ENCODE data around the gene FHIP2A.

FHIP2A gene

DNA sequence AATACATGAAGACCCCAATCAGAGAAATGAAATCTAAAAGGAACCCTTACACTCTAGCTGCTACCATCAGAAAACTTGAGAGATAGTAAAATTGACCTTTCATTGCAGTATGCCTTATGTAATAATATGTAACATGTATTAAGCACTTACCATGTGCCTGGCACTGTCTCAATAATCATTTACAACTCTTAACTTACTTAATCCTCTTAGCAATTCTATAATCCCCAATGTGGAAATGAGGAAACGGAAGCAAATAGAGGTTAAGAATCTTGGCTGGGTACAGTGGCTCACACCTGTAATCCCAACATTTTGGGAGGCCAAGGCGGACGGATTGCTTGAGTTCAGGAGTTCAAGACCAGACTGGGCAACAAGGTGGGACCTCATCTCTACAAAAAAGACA lies 29.8 kb upstream of the FHIP2A start (continued):
- TF ChIP-seq, protein P1, sequence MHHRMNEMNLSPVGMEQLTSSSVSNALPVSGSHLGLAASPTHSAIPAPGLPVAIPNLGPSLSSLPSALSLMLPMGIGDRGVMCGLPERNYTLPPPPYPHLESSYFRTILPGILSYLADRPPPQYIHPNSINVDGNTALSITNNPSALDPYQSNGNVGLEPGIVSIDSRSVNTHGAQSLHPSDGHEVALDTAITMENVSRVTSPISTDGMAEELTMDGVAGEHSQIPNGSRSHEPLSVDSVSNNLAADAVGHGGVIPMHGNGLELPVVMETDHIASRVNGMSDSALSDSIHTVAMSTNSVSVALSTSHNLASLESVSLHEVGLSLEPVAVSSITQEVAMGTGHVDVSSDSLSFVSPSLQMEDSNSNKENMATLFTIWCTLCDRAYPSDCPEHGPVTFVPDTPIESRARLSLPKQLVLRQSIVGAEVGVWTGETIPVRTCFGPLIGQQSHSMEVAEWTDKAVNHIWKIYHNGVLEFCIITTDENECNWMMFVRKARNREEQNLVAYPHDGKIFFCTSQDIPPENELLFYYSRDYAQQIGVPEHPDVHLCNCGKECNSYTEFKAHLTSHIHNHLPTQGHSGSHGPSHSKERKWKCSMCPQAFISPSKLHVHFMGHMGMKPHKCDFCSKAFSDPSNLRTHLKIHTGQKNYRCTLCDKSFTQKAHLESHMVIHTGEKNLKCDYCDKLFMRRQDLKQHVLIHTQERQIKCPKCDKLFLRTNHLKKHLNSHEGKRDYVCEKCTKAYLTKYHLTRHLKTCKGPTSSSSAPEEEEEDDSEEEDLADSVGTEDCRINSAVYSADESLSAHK (tag by site-specific recombination; IDR thresholded peaks at IDR 0.05): no peak
- TF ChIP-seq ZNF214 (tag by site-specific recombination; IDR thresholded peaks at IDR 0.05; ENCODE audit: borderline replicate concordance): no peak

DNA sequence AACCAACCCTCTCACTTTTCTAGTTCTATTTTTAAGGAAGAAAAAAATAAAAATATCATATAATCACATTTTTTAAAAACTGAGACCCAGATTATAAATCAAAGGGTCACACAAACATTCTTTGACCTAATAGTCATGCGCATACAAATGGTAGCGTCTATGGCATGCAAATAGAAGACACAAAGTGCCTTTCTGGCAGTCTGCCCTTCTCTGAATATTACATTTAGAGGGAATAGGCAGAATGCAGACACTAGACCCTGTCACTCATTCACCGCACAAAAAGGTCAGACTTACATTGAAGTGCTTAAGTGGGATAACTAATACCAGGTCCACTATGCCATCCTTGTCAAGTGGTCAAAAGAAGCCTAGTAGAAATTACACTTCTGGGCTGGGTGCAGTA lies 26.5 kb upstream of the FHIP2A start:
- Histone ChIP-seq H3K4me3 (ENCODE audit: low read depth, low read length) (no peak overlapping the region), H3K27ac (ENCODE audit: extremely low read depth, low read depth, low read length) (no peak overlapping the region), H3K9me3 (ENCODE audit: control insufficient read depth, insufficient read depth, low read depth, low read length) (no peaks in the 10 kb centered on the region), H3K36me3 (ENCODE audit: control insufficient read depth in 2 of 2, insufficient read depth in 1 of 2, low read length in 2 of 2) (no peaks in the 10 kb centered on the region), H3K4me1 (ENCODE audit: control insufficient read depth, insufficient read depth, low read length) (no peaks in the 10 kb centered on the region)
- CTCF ChIA-PET: interaction anchor here (0.9 to 2.1 kb wide), 3 partner anchors 9 to 491 kb away, joined by 3 to 6 read pairs (median 4); partner anchors contain the start of gene FHIP2A
- TF ChIP-seq, protein P2, sequence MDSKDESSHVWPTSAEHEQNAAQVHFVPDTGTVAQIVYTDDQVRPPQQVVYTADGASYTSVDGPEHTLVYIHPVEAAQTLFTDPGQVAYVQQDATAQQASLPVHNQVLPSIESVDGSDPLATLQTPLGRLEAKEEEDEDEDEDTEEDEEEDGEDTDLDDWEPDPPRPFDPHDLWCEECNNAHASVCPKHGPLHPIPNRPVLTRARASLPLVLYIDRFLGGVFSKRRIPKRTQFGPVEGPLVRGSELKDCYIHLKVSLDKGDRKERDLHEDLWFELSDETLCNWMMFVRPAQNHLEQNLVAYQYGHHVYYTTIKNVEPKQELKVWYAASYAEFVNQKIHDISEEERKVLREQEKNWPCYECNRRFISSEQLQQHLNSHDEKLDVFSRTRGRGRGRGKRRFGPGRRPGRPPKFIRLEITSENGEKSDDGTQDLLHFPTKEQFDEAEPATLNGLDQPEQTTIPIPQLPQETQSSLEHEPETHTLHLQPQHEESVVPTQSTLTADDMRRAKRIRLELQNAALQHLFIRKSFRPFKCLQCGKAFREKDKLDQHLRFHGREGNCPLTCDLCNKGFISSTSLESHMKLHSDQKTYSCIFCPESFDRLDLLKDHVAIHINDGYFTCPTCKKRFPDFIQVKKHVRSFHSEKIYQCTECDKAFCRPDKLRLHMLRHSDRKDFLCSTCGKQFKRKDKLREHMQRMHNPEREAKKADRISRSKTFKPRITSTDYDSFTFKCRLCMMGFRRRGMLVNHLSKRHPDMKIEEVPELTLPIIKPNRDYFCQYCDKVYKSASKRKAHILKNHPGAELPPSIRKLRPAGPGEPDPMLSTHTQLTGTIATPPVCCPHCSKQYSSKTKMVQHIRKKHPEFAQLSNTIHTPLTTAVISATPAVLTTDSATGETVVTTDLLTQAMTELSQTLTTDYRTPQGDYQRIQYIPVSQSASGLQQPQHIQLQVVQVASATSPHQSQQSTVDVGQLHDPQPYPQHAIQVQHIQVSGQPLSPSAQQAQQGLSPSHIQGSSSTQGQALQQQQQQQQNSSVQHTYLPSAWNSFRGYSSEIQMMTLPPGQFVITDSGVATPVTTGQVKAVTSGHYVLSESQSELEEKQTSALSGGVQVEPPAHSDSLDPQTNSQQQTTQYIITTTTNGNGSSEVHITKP (tag by site-specific recombination; IDR thresholded peaks at IDR 0.05): peak; percentile 17; the same call in 1 of the 2 replicates
- TF ChIP-seq, protein P3, sequence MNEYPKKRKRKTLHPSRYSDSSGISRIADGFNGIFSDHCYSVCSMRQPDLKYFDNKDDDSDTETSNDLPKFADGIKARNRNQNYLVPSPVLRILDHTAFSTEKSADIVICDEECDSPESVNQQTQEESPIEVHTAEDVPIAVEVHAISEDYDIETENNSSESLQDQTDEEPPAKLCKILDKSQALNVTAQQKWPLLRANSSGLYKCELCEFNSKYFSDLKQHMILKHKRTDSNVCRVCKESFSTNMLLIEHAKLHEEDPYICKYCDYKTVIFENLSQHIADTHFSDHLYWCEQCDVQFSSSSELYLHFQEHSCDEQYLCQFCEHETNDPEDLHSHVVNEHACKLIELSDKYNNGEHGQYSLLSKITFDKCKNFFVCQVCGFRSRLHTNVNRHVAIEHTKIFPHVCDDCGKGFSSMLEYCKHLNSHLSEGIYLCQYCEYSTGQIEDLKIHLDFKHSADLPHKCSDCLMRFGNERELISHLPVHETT (tag by site-specific recombination; IDR thresholded peaks at IDR 0.05): no peak
- POLR2A ChIA-PET: no interaction called here

DNA sequence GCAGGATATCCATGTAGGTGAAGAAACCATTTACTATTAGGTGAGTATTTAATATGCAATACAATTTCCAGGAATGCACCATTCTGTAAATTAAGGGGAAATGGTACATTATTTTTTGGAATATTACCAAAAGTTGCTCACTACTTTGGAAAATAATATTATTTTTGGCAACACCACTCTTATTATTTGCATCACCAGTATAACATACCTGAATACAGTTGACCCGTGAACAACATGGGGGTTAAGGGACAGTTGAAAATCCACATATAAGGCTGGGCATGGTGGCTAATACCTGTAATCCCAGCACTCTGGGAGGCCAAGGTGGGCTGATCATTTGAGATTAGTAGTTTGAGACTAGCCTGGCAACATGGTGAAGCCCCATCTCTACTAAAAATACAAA lies 21.2 kb upstream of the FHIP2A start:
- Histone ChIP-seq H3K9me3 (ENCODE audit: control insufficient read depth, insufficient read depth, low read depth, low read length) (no peaks in the 10 kb centered on the region), H3K4me3 (ENCODE audit: low read depth, low read length) (no peak overlapping the region), H3K4me1 (ENCODE audit: control insufficient read depth, insufficient read depth, low read length) (no peaks in the 10 kb centered on the region), H3K36me3 (ENCODE audit: control insufficient read depth in 2 of 2, insufficient read depth in 1 of 2, low read length in 2 of 2) (no peaks in the 10 kb centered on the region), H3K27ac (ENCODE audit: extremely low read depth, low read depth, low read length) (no peak overlapping the region)
- ChIA-PET POLR2A (interaction anchor here (0.7 kb wide), 1 partner anchor 10 kb away, joined by 3 read pairs; no protein-coding TSS in a partner anchor), CTCF (no interaction called here)
- TF ChIP-seq ZNF133 (tag by site-specific recombination; IDR thresholded peaks at IDR 0.05) (no peak), ZNF202 (tag by site-specific recombination; IDR thresholded peaks at IDR 0.05; ENCODE audit: borderline replicate concordance) (no peak), ZEB2 (tag by site-specific recombination; IDR thresholded peaks at IDR 0.05) (no peak)
- TF ChIP-seq, protein P4, sequence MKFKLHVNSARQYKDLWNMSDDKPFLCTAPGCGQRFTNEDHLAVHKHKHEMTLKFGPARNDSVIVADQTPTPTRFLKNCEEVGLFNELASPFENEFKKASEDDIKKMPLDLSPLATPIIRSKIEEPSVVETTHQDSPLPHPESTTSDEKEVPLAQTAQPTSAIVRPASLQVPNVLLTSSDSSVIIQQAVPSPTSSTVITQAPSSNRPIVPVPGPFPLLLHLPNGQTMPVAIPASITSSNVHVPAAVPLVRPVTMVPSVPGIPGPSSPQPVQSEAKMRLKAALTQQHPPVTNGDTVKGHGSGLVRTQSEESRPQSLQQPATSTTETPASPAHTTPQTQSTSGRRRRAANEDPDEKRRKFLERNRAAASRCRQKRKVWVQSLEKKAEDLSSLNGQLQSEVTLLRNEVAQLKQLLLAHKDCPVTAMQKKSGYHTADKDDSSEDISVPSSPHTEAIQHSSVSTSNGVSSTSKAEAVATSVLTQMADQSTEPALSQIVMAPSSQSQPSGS (tag by site-specific recombination; IDR thresholded peaks at IDR 0.05; ENCODE audit: low read depth): no peak
- TF ChIP-seq, protein P5, sequence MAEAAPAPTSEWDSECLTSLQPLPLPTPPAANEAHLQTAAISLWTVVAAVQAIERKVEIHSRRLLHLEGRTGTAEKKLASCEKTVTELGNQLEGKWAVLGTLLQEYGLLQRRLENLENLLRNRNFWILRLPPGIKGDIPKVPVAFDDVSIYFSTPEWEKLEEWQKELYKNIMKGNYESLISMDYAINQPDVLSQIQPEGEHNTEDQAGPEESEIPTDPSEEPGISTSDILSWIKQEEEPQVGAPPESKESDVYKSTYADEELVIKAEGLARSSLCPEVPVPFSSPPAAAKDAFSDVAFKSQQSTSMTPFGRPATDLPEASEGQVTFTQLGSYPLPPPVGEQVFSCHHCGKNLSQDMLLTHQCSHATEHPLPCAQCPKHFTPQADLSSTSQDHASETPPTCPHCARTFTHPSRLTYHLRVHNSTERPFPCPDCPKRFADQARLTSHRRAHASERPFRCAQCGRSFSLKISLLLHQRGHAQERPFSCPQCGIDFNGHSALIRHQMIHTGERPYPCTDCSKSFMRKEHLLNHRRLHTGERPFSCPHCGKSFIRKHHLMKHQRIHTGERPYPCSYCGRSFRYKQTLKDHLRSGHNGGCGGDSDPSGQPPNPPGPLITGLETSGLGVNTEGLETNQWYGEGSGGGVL (tag by site-specific recombination; IDR thresholded peaks at IDR 0.05): no peak

Measured in HEK293 (cell line).